ENCODE data around the gene GRK5. TPM values are rescaled to one million over a fixed set of nuclear protein-coding genes. Genes with fewer than 3 reads are reported as not detected.

GRK5 gene
- total and polyA plus RNA-seq, 9 of the 15 experiments (the other 6 are each of a cell fraction or from before 2014, with no cell fraction given) = 0.46 to 0.83 (median 0.67) TPM; not detected in 2

DNA sequence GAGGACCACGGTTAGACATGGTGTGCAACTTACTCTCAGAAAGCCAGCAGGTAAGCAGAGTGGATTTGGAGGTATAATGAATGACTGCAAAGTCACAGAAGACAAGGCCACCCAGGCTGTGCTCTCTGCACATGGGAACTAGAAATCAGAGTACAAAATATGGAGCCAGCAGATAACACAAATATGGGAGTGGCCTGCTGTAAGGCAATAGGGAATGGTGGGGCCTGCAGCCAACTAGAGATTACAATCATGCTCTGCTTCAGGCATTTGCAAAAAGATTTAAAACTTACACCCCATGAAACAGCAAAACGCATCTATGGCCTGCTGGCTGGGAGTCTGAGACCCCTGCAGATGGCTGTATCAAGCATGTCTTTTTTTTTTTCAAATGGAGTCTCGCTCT is 288.2 kb downstream of the GRK5 start (continued):
- TF ChIP-seq, protein P1, sequence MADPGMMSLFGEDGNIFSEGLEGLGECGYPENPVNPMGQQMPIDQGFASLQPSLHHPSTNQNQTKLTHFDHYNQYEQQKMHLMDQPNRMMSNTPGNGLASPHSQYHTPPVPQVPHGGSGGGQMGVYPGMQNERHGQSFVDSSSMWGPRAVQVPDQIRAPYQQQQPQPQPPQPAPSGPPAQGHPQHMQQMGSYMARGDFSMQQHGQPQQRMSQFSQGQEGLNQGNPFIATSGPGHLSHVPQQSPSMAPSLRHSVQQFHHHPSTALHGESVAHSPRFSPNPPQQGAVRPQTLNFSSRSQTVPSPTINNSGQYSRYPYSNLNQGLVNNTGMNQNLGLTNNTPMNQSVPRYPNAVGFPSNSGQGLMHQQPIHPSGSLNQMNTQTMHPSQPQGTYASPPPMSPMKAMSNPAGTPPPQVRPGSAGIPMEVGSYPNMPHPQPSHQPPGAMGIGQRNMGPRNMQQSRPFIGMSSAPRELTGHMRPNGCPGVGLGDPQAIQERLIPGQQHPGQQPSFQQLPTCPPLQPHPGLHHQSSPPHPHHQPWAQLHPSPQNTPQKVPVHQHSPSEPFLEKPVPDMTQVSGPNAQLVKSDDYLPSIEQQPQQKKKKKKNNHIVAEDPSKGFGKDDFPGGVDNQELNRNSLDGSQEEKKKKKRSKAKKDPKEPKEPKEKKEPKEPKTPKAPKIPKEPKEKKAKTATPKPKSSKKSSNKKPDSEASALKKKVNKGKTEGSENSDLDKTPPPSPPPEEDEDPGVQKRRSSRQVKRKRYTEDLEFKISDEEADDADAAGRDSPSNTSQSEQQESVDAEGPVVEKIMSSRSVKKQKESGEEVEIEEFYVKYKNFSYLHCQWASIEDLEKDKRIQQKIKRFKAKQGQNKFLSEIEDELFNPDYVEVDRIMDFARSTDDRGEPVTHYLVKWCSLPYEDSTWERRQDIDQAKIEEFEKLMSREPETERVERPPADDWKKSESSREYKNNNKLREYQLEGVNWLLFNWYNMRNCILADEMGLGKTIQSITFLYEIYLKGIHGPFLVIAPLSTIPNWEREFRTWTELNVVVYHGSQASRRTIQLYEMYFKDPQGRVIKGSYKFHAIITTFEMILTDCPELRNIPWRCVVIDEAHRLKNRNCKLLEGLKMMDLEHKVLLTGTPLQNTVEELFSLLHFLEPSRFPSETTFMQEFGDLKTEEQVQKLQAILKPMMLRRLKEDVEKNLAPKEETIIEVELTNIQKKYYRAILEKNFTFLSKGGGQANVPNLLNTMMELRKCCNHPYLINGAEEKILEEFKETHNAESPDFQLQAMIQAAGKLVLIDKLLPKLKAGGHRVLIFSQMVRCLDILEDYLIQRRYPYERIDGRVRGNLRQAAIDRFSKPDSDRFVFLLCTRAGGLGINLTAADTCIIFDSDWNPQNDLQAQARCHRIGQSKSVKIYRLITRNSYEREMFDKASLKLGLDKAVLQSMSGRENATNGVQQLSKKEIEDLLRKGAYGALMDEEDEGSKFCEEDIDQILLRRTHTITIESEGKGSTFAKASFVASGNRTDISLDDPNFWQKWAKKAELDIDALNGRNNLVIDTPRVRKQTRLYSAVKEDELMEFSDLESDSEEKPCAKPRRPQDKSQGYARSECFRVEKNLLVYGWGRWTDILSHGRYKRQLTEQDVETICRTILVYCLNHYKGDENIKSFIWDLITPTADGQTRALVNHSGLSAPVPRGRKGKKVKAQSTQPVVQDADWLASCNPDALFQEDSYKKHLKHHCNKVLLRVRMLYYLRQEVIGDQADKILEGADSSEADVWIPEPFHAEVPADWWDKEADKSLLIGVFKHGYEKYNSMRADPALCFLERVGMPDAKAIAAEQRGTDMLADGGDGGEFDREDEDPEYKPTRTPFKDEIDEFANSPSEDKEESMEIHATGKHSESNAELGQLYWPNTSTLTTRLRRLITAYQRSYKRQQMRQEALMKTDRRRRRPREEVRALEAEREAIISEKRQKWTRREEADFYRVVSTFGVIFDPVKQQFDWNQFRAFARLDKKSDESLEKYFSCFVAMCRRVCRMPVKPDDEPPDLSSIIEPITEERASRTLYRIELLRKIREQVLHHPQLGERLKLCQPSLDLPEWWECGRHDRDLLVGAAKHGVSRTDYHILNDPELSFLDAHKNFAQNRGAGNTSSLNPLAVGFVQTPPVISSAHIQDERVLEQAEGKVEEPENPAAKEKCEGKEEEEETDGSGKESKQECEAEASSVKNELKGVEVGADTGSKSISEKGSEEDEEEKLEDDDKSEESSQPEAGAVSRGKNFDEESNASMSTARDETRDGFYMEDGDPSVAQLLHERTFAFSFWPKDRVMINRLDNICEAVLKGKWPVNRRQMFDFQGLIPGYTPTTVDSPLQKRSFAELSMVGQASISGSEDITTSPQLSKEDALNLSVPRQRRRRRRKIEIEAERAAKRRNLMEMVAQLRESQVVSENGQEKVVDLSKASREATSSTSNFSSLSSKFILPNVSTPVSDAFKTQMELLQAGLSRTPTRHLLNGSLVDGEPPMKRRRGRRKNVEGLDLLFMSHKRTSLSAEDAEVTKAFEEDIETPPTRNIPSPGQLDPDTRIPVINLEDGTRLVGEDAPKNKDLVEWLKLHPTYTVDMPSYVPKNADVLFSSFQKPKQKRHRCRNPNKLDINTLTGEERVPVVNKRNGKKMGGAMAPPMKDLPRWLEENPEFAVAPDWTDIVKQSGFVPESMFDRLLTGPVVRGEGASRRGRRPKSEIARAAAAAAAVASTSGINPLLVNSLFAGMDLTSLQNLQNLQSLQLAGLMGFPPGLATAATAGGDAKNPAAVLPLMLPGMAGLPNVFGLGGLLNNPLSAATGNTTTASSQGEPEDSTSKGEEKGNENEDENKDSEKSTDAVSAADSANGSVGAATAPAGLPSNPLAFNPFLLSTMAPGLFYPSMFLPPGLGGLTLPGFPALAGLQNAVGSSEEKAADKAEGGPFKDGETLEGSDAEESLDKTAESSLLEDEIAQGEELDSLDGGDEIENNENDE (IDR thresholded peaks at IDR 0.05; ENCODE audit: low read depth, low read length) = no peak
- TF ChIP-seq GATA2 (CRISPR knock-in tag; IDR thresholded peaks at IDR 0.05) (0 out of 2 replicates have a peak, but pooled peaks have one; percentile 11), CBFA2T3 (IDR thresholded peaks at IDR 0.05) (peak; percentile 76), ZNF232 (CRISPR knock-in tag; IDR thresholded peaks at IDR 0.05) (no peak), MTA2 (IDR thresholded peaks at IDR 0.05; ENCODE audit: low read depth) (peak; percentile 41; the same call in 1 of the 2 replicates), HDAC8 (tag; IDR thresholded peaks at IDR 0.05) (no peak), NFIC (IDR thresholded peaks at IDR 0.05) (peak; percentile 47; the same call in 1 of the 2 replicates), GTF2A2 (tag; IDR thresholded peaks at IDR 0.05) (no peak), ZFP36 (IDR thresholded peaks at IDR 0.05; ENCODE audit: low read depth, low read length, partially characterized antibody) (peak; percentile 70), NCOR1 (IDR thresholded peaks at IDR 0.05) (0 out of 2 replicates have a peak, but pooled peaks have one; percentile 32), HDAC2 (IDR thresholded peaks at IDR 0.05) (peak; percentile 44; the same call in 1 of the 2 replicates), TEAD4 (IDR thresholded peaks at IDR 0.05; ENCODE audit: low read length) (0 out of 2 replicates have a peak, but pooled peaks have one; percentile 13), TEAD4 (CRISPR knock-in tag; IDR thresholded peaks at IDR 0.05; ENCODE audit: borderline replicate concordance) (no peak), CBFA2T2 (conservative IDR thresholded peaks at IDR 0.05) (peak; percentile 44), ZZZ3 (IDR thresholded peaks at IDR 0.05) (no peak), KDM1A (IDR thresholded peaks at IDR 0.05) (peak; percentile 88 to 89), YY1 (IDR thresholded peaks at IDR 0.05; ENCODE audit: borderline replicate concordance in 1 of 3, control insufficient read depth in 1 of 3, extremely low read depth in 1 of 3, insufficient read depth in 3 of 3, insufficient read length in 1 of 3, insufficient replicate concordance in 2 of 3, low read depth in 1 of 3, low read length in 2 of 3) (no peak)
- TF ChIP-seq, protein P2, sequence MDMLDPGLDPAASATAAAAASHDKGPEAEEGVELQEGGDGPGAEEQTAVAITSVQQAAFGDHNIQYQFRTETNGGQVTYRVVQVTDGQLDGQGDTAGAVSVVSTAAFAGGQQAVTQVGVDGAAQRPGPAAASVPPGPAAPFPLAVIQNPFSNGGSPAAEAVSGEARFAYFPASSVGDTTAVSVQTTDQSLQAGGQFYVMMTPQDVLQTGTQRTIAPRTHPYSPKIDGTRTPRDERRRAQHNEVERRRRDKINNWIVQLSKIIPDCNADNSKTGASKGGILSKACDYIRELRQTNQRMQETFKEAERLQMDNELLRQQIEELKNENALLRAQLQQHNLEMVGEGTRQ (CRISPR knock-in tag; IDR thresholded peaks at IDR 0.05) = no peak

Measured in K562 (cell line).